ENCODE results near the gene C2orf72.
"Not testable (repeated sequence)": the region's sequence is repeated elsewhere in the genome, so short reads cannot be mapped to it uniquely, and the experiment has no call there.

Gene C2orf72

DNA sequence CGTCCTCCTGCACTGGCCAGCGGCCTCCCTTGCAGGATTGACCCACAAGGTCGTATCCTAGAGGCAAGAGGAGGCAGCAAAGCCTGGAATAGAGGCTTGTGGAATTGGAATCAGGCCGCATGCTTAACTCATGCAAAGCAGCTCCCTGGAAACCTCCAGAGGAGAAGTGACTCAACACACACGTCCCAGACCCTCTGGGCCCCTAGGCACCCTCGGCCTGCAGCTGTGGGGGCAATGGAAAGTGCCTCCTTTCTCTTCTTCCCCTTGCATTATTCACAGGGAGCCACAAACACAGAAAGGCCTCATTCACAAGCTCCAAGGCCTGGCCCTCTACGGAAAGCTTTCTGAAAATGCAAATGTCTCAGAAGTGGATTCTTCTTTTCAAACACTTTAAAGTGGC is 21.8 kb upstream of the C2orf72 start:
- no peak for DNase-seq

DNA sequence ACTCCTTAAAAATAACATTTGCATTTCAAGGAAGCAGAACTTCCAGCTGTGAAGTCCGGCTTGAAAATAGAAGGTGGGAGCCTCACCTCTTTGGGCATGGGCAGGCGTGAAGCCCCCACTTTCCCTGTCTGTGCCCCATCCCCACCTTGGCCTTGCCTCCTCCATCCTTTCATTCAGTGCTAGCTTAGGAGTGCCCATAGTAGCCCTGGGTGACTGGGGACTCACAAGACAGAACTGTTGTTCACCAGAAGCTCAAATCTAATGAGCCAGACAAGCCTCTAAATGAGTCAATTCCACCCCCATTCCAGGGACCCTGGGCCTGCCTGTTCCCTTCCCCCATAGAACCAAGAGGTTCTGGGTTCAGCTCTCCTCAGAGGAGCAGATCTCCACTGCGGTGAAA is 21.4 kb upstream of the C2orf72 start:
- no peak for DNase-seq

DNA sequence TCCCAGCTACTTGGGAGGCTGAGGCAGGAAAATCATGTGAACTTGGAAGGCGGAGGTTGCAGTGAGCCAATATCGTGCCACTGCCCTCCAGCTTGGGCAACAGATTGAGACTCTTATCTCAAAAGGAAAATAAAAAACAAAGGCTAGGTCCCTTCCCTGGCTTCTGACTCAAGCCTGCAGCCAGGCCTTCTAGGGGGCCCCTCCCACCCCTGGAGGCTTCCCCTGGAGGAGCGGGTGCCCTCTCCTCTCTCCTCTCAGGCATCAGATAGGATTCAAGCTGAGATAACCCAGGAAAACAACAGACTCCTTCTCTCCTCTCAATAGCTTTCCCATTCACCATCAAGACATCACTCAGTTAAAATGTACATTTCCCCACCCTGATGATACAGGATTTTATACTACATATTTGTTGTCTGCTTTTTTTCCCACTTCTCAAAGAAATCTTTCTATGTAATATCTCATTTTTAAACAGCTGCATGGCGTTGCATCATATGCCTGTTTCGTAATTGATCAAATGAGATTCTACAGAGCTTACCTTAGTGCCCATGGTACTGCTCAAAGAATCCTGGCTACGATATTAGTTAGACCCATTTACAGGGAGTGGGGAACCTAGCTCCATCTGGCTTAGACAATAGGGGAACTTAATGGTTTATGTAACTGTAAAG is 20.6 kb upstream of the C2orf72 start:
- no peak for DNase-seq

DNA sequence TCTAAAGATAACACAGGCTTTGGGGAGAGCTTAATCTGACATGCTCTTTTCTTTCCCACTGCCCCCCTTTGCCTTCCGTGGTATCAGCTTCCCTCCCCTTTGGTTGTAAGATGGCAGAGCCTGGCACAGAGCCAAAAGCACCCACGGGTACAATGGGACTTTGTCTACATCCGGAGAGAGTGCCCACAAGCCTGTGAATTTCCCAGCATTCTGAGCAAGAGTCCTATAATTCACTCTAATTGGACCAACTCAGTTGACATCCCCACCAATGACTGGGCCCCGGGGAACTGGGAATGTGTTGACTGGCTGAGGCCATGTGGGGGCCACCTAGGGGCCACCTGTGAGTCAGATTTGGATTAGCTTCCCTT is 20.1 kb upstream of the C2orf72 start:
- DNase-seq, result peak; percentile 48

DNA sequence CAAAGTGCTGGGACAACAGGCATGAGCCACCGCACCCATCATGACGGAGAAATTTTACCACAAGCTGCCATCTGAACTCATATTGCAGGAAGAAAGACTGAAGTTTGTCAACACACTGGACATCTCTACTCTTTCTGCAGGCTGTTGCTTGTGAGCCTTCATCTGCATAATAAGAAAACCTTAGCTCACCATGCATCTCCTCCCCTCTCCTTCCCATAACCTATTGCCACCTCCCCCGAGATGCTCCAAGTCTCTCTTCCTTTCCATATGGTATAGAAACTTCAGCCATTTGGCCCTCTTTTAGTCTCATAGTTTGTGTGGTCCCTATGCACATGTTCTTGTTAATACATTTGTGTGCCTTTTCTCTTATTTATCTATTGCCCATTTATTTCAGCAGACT is 19.1 kb upstream of the C2orf72 start:
- no peak for DNase-seq

DNA sequence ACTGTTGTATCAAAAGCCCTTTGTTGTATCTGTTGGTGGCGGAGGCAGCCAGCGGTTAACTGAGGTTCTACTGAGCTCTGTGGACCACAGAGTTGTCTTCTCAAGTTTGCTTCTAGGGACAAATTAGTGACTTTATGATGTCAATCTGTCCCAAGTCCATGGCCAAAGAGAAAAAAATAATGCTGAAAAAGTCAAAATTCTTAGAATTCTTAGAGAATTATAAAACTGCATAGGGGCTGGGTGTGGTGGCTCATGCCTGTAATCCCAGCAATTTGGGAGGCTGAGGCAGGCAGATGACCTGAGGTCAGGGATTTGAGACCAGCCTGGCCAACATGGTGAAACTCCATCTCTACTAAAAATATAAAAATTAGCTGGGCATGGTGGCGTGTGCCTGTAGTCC is 12.3 kb upstream of the C2orf72 start:
- not testable (repeated sequence) for DNase-seq

DNA sequence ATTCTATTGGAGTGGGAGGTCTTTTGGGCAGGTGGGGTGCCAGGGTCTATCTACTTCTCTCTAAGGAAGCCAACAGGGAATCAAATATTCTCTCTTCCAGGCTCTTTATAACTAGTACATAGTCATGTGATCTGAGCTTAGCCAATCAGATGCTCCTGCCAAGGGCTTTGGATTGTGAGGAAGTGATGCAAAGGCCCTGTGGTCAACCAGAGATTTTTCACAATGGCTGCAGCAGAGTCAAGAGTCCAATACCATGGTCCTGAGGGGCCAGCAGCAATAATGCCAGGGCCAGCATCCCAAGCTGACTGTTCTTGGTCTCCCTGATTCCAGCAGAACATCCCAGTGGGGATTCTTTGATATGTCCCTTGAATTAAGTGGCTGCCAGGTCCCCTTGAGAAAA is 8.4 kb upstream of the C2orf72 start:
- no peak for DNase-seq

DNA sequence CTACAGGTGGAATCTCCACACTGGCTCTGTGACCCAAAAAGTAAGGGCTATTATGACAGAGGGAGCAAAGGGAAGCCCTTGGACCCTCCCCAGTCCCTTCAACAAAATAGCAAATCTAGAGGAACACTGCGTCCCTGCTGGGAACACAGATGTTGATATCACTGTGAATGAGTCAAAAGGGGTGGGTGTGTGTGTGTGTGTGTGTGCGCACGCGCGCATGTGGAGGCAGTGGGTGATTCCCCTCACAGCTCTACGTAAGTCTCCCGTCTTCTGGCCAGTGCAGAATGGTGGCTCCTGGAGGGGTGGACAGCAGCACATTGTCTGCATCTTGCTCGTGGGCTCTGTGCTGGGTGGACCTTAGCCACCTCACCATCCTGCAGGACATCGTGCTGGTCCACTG is 7.8 kb upstream of the C2orf72 start:
- DNase-seq, result no peak

DNA sequence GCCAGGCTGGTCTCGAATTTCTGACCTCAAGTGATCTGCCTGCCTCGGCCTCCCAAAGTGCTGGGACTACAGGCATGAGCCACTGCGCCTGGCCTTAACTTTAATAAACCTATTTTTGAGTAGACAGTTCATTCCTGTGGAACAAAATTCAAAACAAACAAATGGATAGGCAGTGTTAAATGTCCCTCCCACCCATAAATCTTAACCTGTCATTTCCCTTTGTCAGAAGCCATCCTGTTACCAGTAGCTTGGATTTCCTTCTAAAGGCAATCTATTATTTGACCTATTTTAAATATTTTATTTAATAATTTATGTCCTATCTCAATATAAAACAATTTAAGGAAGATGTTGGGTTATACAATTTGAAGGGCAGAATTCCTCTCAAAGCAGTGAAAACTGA is 6.6 kb upstream of the C2orf72 start:
- no peak for DNase-seq

DNA sequence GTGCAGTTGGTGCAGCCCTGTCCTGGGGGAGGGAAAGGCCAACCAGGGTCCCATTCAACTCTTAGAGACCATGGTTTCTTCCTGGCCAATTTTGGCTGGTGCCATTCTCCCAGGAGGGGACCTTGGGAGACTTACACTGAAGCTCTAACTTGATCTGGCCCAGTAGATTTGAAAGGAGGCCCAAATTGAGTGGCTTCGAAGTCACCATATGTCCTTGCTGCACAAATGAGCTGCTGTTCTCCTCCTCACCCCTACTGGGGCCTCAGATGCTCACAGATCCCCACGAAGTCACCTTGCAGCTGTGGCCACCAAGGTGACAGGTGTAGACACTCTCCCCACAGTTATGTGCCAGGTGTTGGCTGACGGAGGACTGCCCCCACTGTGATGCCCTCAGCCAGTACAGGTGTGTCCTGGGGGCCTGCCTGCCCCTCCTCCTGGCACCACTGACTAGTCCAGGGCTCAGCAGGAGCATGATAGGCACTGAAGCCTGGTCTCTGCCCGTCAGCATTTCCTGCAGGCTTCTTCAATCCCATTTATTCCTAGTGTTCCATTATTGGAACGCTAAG is 4.7 kb upstream of the C2orf72 start:
- DNase-seq, result no peak

DNA sequence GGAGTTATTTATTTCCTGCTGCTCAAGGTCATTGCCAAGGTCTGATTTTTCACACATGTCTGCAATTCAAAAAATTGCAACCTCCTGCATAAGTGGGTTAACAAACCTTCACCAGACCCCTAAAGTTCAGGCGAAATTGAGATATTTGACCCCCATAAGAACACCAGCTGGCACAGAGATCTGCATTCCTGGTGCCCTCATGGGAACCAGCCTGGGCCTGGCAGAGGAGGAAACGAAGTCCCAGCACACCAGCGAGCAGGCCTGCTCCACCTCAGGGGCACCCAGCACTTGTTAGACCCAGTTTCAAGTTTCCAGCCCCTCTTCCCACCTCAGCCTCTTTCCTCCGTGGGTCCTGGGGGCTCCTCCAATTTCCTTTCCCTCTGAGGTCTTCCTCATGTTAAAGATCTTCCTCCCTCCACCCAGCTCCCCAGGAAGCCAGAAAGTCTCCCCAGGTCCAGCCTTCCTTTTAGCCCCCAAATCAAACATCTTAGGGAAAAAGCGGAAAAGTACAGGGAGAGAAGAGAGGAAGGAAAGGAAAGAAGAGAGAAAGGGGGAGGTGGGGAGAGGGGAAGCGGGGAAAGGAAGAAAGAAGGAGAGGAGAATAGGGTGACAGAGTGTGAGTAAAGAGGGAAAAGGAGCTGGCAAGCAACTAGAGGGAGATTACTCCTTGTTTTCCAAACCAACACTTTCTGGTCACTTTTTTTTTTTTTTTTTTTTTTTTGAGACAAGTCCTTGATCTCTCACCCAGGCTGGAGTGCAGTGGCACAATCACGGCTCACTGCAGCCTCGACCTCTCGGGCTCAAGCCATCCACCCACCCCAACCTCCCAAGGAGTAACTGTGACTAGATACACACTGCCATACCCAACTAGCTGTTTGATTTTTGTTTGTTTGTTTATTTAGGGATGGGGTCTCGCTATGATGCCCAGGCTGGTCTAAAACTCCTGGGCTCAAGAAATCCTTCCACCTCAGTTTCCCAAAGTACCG is 3.9 kb upstream of the C2orf72 start:
- no peak for DNase-seq

DNA sequence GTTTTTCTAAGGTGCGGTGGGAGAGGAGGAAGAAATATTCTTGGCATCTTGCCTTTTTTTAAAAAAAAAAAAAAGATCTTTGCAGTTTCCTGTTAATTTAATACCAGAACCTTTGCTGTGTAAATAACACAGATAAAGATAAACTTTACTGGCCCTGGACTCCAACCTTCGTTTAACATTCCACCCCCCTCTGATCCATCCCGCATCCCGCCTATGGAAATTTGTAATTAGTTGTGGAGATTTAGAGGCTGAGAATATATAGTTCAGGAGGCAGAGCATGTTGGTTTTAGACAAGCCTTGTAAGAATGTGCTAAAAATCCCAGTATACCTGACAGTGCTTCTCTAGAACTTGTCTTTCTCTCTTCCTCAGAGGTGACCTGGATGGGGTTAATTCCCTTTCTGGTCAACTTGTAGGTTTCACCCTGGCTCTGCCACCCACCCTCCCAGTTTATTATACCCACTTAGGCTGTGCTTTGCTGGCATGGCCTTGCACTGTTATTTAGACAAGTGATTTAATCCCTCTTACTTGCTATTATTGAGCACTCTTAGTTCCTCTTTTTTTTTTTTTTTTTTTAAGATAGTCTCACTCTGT is 2.9 kb upstream of the C2orf72 start:
- DNase-seq, result no peak

DNA sequence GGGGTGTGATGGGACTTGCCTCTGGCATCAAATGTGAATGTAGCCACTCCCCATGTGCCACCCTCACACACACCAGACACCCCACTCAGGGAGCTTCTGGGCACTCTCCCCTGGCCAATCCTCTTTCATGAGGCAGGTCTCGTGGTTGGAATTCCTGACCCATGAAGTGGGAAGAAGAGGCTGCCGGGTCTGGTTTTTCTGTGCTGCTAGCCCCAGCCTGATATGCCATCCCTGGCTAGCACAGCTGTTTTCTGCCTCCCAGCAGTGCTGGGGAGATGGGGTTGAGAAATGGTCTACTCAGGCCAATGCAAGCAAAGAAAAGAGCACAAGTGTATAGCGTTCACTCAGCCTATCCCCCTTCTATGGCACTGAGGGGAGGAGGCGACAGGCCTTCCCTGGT is 1.2 kb upstream of the C2orf72 start:
- DNase-seq, result no peak

DNA sequence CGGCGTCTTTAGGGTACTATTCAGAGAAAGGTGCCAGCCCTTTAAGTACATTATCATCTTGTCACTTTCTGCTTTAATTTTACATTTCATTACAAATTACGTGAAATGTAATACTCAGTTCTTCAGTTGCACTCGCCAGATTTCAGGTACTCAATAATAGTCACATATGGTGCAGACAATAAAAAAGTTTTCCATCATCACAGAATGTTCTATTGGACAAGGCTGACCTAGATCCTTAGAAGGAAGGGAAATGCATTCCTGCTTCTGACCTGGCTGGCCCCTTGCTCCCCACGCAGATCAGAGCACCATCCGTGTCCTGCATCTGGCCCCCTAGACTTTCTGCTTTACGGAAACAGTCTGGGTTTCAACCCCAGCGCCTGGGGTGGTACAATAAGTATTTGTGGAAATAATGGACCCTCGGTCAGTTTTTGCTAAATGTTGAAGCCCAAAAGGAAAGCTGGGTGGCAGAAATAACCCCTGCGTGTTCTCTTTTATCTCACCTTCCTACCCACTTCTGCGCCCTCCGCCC is 681 bp upstream of the C2orf72 start:
- DNase-seq, result no peak

DNA sequence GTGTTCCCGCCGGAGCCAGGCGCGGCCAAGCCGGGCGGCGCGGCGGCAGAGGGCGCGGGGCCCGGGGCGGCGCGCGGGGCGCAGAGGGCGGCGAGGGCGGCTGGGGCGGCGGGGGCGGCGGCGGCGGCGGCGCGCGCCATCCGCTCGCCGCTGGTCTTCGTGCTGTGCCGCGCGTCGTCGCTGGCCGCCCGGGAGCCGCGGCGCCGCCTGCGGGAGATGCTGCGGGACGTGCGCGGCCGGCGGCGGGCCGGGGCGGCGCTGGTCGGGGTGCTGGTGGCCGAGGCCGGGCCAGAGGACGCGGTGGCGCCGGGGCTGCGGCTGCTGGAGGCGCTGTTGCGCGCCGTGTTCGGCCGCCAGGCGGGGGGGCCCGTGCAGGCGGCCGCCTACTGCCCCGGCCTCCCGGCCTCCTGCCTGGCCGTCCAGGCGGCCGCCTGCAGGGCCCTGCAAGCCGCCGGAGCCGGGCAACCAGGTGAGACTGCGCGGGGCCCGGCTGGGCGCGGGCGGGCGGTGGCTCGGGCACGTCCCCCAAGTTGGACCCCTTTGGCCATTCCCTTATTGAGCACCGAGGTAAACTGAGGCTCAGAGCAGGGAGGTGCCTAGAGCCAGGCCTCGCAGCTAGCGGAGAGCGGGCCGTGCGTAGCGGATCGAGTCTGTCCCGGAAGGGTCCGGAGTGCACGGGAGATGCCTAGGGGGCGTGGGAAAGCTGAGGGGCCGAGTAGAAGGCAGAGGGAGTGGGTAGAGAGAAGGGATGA is 584 bp downstream of the C2orf72 start:
- no peak for DNase-seq

DNA sequence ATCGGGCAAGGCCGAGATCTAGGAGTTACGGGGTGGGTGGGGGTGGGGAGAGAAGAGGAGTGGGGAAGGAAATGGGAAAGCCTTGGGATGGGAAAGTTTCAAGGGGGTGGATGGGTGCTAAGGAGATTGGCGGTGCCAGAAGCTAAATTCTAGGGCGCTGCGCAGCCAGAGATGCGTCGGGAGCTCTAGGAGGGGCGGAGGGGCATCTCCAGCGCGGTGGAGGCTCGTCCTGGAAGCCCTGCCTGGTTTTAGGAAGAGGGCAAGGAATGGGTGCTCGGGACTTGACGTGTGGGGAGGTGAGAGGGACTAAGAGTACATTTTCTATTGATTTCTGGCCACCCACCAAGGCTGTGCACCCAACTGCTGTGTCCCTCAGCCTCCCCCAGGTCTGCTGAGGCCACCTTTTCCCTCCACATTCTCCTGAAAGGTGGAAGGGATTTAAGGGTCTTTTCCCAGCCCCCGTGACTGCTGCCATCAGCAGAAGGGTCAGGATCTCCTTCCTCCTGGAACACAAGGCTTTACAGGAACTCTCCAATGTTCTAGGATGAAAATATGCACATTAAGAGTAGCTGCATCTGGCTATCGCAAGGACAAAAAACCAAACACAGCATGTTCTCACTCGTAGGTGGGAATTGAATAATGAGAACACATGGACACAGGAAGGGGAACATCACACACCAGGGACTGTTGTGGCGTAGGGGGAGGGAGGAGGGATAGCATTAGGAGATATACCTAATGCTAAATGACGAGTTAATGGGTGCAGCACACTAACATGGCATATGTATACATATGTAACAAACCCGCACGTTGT is 1.4 kb downstream of the C2orf72 start:
- DNase-seq, result no peak

DNA sequence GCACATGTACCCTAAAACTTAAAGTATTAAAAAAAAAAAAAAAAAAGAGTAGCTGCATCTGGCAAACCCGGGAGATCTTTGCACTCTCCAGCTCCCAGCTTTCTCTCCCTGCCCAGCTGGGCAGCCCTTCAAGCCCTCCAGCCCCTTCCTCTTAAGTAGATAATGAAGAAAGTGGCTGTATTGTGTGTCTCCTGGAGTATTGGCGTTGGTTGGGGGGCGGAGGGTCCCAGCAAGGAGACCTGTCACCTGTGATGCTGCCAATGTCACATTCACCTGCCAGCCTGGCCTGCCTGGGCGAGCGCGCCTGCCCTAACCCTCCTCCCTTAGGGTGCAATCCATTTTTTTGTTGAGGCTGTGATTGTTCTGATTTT is 2.0 kb downstream of the C2orf72 start:
- no peak for DNase-seq

DNA sequence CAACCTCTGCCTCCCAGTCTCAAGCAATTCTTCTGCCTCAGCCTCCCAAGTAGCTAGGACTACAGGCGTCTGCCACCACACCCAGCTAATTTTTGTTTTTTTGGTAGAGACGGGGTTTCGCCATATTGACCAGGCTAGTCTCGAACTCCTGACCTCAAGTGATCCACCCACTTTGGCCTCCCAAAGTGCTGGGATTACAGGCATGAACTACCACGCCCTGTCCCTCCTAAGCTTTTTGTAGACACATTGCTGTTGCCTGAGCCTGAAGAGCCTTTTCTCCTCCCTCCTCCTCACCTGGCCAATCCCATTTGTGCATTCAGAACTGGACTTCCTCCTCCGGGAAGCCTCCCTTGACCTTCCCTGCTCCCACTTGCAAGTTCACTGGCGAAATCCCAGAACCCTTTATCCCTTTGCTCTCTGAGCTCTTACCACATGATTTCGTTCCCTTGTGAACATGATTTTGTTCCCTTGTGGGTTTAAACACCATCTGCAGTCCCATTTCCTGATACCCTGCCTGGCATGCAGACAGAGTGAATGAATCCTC is 2.6 kb downstream of the C2orf72 start:
- DNase-seq, result peak; percentile 23

DNA sequence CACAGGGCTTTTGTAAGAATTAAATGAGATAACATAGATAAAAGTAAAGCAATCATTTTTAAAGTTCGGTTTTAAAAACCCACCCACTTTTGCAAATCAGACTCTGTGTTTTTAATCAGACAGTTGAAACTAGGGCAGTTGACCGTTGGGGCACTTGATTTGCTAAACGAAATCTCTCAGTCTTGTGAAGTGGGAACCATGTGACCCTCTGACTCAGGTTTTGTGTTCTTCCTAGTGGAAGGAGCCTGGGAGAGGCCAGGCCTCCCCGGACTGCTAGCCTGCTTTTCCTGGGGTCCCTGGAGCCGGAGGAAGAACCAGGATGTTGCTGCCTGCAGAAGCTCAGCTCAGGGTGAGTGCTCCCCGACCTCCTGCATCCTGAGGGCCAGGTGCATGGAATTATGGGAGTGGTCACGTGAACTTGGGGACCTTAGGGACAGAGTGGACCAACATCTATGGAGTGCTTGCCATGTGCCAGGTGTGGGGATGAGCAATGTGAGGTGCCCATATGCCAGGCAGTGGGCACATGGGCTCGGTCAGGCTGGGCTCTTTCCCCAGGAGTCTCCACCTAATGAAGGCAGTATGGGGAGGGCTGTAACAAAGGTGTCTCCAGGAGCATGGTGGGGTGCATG is 3.9 kb downstream of the C2orf72 start:
- no peak for DNase-seq

DNA sequence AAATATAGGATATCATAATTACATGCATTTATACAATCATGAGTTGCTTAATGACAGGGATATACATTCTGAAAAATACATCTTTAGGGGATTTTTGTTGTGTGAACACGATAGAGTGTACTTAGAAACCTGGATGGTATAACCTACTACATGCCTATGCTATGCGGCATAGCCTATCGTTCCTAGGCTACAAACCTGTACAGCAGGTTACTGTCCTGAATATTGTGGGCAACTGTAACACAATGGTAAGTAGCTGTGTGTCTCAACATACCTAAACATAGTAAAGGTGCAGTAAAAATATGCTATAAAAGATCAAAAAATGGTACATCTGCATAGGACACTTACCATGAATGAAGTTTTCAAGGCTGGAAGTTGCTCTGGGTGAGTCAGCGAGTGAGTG is 6.5 kb downstream of the C2orf72 start:
- no peak for DNase-seq

DNA sequence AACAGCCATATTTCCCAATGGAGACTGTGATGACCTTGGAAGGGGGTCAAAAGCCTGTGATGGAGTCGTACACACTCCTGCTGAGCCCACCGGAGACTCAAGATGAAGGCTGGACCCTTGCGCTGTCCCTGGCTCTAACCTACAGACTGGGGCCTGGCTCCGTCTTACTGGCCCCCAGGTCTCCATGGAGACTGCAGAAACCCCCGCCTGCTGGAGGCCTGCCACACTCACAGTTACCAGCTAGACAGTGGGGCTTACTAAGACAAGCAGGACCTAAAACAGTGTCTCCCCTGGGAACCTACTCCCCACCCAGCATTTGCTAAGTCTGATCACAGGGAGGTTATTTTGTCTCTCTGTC is 9.6 kb downstream of the C2orf72 start:
- no peak for DNase-seq
